ENCODE measurements around the gene PCDHGB3.
A peak's percentile ranks its signal among the peaks of the same experiment; 100 is the strongest.
"Not testable (repeated sequence)": the region's sequence is repeated elsewhere in the genome, so short reads cannot be mapped to it uniquely, and the experiment has no call there.

PCDHGB3 gene

DNA sequence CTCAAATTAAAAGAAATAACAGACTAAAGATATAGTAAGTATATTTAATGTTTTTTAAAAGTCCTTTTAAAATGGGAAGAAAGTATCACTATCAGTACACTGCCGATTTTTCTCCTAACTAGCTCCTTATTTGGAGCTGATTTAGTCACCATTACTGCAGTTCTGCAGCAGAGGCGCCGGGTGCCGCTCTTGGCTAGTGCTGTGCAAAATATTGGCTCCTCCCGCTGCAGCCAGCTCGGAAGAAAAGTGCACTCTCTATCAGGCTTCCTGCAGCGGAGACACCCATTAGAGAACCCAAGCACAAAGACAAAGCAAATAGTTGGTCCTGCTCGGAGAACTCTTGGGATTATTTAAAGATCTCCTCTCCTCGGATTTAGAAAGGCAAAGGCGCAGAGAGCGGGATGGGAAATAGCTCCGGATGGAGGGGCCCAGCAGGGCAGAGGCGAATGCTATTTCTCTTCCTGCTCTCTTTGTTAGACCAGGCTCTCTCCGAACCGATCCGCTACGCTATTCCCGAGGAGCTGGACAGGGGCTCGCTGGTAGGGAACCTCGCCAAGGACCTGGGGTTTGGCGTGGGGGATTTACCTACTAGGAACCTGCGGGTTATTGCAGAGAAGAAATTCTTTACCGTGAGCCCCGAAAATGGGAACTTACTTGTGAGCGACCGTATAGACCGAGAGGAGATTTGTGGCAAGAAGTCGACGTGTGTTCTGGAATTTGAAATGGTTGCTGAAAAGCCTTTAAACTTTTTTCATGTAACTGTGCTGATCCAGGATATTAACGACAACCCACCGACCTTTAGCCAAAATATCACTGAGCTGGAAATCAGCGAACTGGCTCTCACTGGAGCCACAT, at the start of gene PCDHGB3:
PCDHGB3 (plus strand) TSS at position 249 of the 855 bp plus-strand sequence; CDS start at position 402, 153 bp downstream.
- TF ChIP-seq, protein P1, sequence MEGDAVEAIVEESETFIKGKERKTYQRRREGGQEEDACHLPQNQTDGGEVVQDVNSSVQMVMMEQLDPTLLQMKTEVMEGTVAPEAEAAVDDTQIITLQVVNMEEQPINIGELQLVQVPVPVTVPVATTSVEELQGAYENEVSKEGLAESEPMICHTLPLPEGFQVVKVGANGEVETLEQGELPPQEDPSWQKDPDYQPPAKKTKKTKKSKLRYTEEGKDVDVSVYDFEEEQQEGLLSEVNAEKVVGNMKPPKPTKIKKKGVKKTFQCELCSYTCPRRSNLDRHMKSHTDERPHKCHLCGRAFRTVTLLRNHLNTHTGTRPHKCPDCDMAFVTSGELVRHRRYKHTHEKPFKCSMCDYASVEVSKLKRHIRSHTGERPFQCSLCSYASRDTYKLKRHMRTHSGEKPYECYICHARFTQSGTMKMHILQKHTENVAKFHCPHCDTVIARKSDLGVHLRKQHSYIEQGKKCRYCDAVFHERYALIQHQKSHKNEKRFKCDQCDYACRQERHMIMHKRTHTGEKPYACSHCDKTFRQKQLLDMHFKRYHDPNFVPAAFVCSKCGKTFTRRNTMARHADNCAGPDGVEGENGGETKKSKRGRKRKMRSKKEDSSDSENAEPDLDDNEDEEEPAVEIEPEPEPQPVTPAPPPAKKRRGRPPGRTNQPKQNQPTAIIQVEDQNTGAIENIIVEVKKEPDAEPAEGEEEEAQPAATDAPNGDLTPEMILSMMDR (conservative IDR thresholded peaks at IDR 0.05), result peak; percentile 58
- TF ChIP-seq ZFX (IDR thresholded peaks at IDR 0.05), result no peak
- no peak within 1 kb of the TSS for H3K27ac ChIP-seq

DNA sequence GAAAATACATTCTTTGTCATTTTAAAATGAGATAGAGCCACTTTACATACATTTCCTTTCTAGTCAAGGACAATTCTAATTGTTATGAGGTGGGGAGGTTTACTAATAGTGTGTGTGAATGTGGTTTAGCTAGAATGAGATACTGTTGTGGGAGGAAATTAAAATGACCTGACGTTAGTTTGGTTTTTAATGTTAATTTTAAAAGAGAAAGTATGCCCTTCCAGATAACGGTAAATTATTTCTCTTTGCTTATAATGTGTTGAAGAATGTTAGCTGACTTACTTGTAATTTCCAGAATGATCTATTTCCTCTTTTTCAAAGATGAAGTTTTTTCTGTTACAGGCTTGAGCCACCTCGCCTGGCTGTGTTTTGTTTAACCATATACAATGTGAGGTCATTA, 47.8 kb upstream of the PCDHGB3 start:
- TF ChIP-seq, protein P1 (conservative IDR thresholded peaks at IDR 0.05), result no peak
- TF ChIP-seq ZFX (IDR thresholded peaks at IDR 0.05), result no peak
- no peak overlapping the region for H3K27ac ChIP-seq

DNA sequence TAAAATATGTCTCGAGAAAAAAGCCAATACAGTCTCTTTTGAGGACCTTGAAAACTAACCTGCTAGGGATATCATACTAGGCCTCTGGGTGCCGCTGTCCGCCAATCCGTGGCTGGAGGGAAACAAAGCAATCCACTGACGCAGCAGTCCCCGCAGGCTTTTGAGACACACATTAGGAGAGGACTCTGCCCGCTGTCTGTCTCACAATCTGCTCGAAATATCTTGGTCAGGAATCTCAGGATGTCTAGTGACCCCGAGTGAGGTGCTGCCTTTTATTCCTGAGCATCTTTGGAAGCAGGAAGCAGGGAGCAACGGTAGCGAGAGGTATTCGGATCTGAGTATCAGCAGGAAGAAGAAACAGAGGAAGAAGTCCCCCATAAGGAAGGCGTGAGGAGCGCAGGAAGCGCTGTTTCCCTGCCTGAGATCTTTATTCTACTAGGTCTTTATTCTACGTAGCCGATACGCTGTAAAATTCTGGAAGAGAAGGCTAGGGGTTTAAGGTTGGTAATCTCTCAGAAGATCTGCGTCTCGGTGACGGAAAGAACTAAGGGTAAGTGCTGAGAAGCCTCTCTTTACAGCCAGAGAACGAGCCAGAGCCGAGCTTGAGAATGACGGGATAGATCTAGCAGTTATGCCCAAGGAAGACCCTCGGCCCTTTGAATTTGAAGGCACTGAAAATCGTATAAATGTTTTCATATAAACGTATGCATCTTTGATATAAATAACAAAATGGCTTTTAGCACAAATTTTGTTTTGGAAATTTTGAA, 43.8 kb upstream of the PCDHGB3 start:
- no peak overlapping the region for H3K27ac ChIP-seq
- TF ChIP-seq ZFX (IDR thresholded peaks at IDR 0.05), result no peak
- TF ChIP-seq, protein P1 (conservative IDR thresholded peaks at IDR 0.05), result peak; percentile 67

DNA sequence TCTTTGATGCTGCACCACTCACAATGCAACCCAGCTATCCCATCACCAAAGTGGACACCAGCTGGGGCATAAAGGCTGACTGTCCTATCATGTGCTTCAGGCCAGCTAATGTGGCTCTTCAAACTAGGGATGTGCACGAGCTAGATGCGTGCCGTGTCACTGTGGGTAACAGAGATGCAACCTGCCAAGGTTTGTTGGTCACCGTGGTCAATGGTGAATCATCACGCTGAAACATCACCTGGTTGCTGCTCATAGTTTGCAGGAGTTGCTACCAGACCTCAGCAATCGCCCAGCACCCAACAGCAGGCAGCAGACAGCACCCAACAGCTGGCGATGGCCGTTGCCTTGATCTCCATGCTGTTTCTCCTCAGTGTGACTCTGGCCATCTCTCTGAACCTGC, 41.8 kb upstream of the PCDHGB3 start:
- H3K27ac ChIP-seq, result no peak overlapping the region
- TF ChIP-seq ZFX (IDR thresholded peaks at IDR 0.05), result no peak
- TF ChIP-seq, protein P1 (conservative IDR thresholded peaks at IDR 0.05), result no peak

DNA sequence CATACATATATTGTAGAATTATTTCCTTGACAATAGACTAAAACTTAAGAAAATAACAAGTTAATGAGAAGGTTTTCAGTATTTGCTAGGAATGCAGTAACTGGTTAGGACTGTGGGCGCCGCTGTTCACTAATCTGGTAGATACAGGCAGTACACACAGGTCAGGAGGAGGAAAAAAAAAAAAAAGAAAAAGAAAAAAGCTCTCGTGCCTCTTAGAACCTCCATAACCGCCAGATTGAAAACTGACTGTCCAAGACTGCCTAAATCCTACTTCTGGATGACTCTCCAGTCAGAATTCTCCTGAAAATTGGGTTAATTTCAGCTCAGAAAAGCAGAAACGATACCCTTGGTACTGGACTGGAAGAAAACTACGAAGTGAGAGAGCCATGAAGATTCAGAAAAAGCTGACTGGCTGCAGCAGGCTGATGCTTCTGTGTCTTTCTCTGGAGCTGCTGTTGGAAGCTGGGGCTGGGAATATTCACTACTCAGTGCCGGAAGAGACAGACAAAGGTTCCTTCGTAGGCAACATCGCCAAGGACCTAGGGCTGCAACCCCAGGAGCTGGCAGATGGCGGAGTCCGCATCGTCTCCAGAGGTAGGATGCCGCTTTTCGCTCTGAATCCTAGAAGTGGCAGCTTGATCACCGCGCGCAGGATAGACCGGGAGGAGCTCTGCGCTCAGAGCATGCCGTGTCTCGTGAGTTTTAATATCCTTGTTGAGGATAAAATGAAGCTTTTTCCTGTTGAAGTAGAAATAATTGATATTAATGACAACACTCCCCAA, 39.6 kb upstream of the PCDHGB3 start, which contains the start of gene PCDHGA1:
PCDHGA1 (plus strand) TSS at position 216 of the 782 bp plus-strand sequence.
- no peak for TF ChIP-seq ZFX (IDR thresholded peaks at IDR 0.05)
- TF ChIP-seq, protein P1 (conservative IDR thresholded peaks at IDR 0.05), result peak; percentile 66
- no peak within 1 kb of the TSS for H3K27ac ChIP-seq

DNA sequence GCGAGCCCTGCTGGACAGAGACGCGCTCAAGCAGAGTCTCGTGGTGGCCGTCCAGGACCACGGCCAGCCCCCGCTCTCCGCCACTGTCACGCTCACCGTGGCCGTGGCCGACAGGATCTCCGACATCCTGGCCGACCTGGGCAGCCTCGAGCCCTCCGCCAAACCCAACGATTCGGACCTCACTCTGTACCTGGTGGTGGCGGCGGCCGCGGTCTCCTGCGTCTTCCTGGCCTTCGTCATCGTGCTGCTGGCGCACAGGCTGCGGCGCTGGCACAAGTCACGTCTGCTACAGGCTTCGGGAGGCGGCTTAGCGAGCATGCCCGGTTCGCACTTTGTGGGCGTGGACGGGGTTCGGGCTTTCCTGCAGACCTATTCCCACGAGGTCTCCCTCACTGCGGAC, 37.5 kb upstream of the PCDHGB3 start:
- H3K27ac ChIP-seq, result not testable (repeated sequence)

DNA sequence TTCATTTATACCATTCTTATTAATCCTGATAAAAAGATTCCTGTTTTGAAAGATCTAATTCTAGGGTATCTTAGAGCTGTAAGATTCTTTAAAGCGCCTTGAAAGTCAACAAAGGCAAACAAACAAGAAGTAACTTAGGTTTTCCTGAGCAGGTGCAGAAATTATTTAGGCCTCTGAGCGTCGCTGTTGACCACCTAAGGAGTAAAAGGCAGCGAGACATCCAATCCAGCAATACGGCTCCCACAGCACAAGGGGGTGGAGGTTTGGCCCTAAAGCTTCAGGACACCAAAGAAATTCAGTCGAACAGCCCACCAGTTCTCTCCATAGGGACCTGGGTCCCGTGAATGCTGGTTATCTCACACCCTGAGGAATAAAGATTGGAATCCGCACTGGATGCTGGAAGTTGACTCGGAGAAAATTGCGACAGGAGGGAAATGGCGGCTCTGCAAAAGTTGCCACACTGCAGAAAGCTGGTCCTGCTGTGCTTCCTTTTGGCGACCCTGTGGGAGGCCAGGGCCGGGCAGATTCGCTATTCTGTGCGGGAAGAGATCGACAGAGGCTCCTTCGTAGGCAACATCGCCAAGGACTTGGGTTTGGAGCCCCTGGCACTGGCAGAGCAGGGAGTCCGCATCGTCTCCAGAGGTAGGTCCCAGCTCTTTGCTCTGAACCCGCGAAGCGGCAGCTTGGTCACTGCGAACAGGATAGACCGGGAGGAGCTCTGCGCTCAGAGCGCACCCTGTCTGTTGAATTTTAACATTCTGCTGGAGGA, 31.3 kb upstream of the PCDHGB3 start, which contains the start of gene PCDHGA2:
PCDHGA2 (plus strand) TSS at position 223 of the 769 bp plus-strand sequence.
- no peak within 1 kb of the TSS for H3K27ac ChIP-seq
- TF ChIP-seq ZFX (IDR thresholded peaks at IDR 0.05), result no peak
- TF ChIP-seq, protein P1 (conservative IDR thresholded peaks at IDR 0.05), result peak; percentile 63

DNA sequence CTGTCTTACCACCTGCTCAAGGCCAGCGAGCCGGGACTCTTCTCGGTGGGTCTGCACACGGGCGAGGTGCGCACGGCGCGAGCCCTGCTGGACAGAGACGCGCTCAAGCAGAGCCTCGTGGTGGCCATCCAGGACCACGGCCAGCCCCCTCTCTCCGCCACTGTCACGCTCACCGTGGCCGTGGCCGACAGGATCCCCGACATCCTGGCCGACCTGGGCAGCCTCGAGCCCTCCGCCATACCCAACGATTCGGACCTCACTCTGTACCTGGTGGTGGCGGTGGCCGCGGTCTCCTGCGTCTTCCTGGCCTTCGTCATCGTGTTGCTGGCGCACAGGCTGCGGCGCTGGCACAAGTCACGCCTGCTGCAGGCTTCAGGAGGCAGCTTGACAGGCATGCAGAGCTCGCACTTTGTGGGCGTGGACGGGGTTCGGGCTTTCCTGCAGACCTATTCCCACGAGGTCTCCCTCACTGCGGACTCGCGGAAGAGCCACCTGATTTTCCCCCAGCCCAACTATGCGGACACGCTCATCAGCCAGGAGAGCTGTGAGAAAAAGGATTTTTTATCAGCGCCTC, 29.2 kb upstream of the PCDHGB3 start:
- not testable (repeated sequence) for H3K27ac ChIP-seq
